Mucosa of descending colon (tissue), 3 donors: ENCODE measurements around the gene RPLP2. TPM values are rescaled to one million over a fixed set of nuclear protein-coding genes. Genes with fewer than 3 reads are reported as not detected.

Experiments used
- ATAC-seq: fragments of 200-7000 bp; cut with Tn5 transposase; one replicate; pipeline ENCODE4 v1.9.1; 2020; ENCODE audit warnings: mild to moderate bottlenecking, moderate library complexity
- DNase-seq, 3 donors: peaks; one replicate each; pipeline ENCODE4 v3.0.0-alpha.2; 2020
- H3K36me3 ChIP-seq: fragments of 200-600 bp; one replicate; pipeline ENCODE4 v1.8.0; 2021; ENCODE audit warnings: low read depth, mild to moderate bottlenecking
- H3K4me1 ChIP-seq: fragments of 200-600 bp; one replicate; pipeline ENCODE4 v1.8.0; 2021; ENCODE audit warnings: low read depth, mild to moderate bottlenecking
- H3K4me3 ChIP-seq: fragments of 200-600 bp; one replicate; pipeline ENCODE4 v1.8.0; 2021; ENCODE audit warnings: mild to moderate bottlenecking
- H3K9me3 ChIP-seq: fragments of 200-600 bp; one replicate; pipeline ENCODE4 v1.8.0; 2021; ENCODE audit warnings: mild to moderate bottlenecking
- CTCF ChIP-seq: fragments of 200-600 bp; IDR thresholded peaks from one replicate; pipeline ENCODE4 v1.8.0; 2022; ENCODE audit warnings: antibody characterized with exemption, mild to moderate bottlenecking
- intact Hi-C, 2 donors: fragments of 100-400 bp; cut with DNase I in 1 of 2; cut with micrococcal nuclease in 1 of 2; formaldehyde crosslinking; loops; one replicate each; pipeline versions ENCODE4 v1.11.0 to v1.11.1; 2022; cut with DNase I, micrococcal nuclease
- total RNA-seq, 3 donors: library from RNA; stranded (reverse); fragmentation: NEBNext Ultra II Directional in 2 of 3; extraction: Animal tissue kit (Norgen Biotek cat#: 25700) in 2 of 3; gene quantifications; one replicate each; pipeline versions ENCODE4 v1.2.1 to v1.2.4, GENCODE V29; 2021 to 2023
- donor health status: DM: no; HTN: no; CAD: no; lungs with moderate emphysema.
- donor health status: DM: no; HTN: no; CAD: no.
- donor health status: DM: no; HTN: yes; CAD: no.

The RPLP2 gene
- total RNA-seq, 3 donors from 2014 or later = 1,532 to 1,798 (median 1,652) TPM

- DNase-seq (no peak), ATAC-seq (no peak)
- peaks cover 7% of the 10 kb centered on the region for H3K4me1 ChIP-seq
- H3K4me3 ChIP-seq = no peak overlapping the region
- intact Hi-C loops = no loop called here
- no peaks in the 10 kb centered on the region for H3K36me3 ChIP-seq
- TF ChIP-seq CTCF = no peak
- no peaks in the 10 kb centered on the region for H3K9me3 ChIP-seq
Observed at GRCh38 chr11:861105-861479, 51.3 kb downstream of the RPLP2 start.

- peaks cover 7% of the 10 kb centered on the region for H3K4me1 ChIP-seq
- intact Hi-C loops = no loop called here
- TF ChIP-seq CTCF = no peak
- H3K4me3 ChIP-seq = no peak overlapping the region
- no peaks in the 10 kb centered on the region for H3K9me3 ChIP-seq
- H3K36me3 ChIP-seq = no peaks in the 10 kb centered on the region
- ATAC-seq (peak; percentile 28), DNase-seq (peak in 2 of 3 donors; percentile 64 to 70)
Observed at GRCh38 chr11:862081-862661, 52.4 kb downstream of the RPLP2 start.

Other genes starting within 250 kb of the RPLP2 start
- 10 to 100 TPM in 2 of 3 donors, 1 to 10 TPM in 1; 5.4 to 19.1 (median 10.7) TPM for gene LMNTD2, start 249.2 kb upstream of the RPLP2 start, total RNA-seq
- gene RASSF7, start 249.0 kb upstream of the RPLP2 start, total RNA-seq = 100 to 1,000 TPM in 1 of 3 donors, 10 to 100 TPM in 2; 45.7 to 108 (median 83.7) TPM
- gene PHRF1, start 233.5 kb upstream of the RPLP2 start, total RNA-seq = 10 to 100 TPM; 35.0 to 40.2 (median 35.0) TPM
- 10 to 100 TPM; 26.9 to 36.1 (median 27.8) TPM for gene IRF7, start 194.0 kb upstream of the RPLP2 start, total RNA-seq
- 100 to 1,000 TPM; 195 to 549 (median 316) TPM for gene CDHR5, start 185.0 kb upstream of the RPLP2 start, total RNA-seq
- gene SCT, start 182.8 kb upstream of the RPLP2 start, total RNA-seq = 1 to 10 TPM in 2 of 3 donors, not detected in 1; 1.0 TPM
- gene DRD4, start 172.7 kb upstream of the RPLP2 start, total RNA-seq = 1 to 10 TPM; 1.2 to 2.4 (median 1.8) TPM
- gene DEAF1, start 114.7 kb upstream of the RPLP2 start, total RNA-seq = 10 to 100 TPM; 25.1 to 35.7 (median 25.9) TPM
- gene TMEM80, start 114.2 kb upstream of the RPLP2 start, total RNA-seq = 10 to 100 TPM; 31.6 to 43.1 (median 38.0) TPM
- 100 to 1,000 TPM; 176 to 335 (median 253) TPM for gene EPS8L2, start 103.7 kb upstream of the RPLP2 start, total RNA-seq
- 100 to 1,000 TPM; 101 to 158 (median 128) TPM for gene TALDO1, start 62.5 kb upstream of the RPLP2 start, total RNA-seq
- 10 to 100 TPM; 51.9 to 58.8 (median 57.4) TPM for gene GATD1, start 32.5 kb upstream of the RPLP2 start, total RNA-seq
- gene CEND1, start 19.9 kb upstream of the RPLP2 start, total RNA-seq = 1 to 10 TPM in 1 of 3 donors, under 1 TPM in 1, not detected in 1; 0.34 to 2.2 TPM
- gene SLC25A22, start 11.7 kb upstream of the RPLP2 start, total RNA-seq = 10 to 100 TPM; 11.6 to 18.6 (median 14.4) TPM
- 10 to 100 TPM; 20.2 to 26.3 (median 23.8) TPM for gene PIDD1, start 4.7 kb upstream of the RPLP2 start, total RNA-seq
- gene PNPLA2, start 8.9 kb downstream of the RPLP2 start, total RNA-seq = 100 to 1,000 TPM; 138 to 253 (median 167) TPM
- 100 to 1,000 TPM in 2 of 3 donors, 10 to 100 TPM in 1; 43.5 to 137 (median 129) TPM for gene CRACR2B, start 18.0 kb downstream of the RPLP2 start, total RNA-seq
- 100 to 1,000 TPM; 364 to 415 (median 378) TPM for gene CD151, start 23.0 kb downstream of the RPLP2 start, total RNA-seq
- gene POLR2L, start 32.6 kb downstream of the RPLP2 start, total RNA-seq = 10 to 100 TPM; 67.1 to 86.8 (median 82.1) TPM
- gene TSPAN4, start 32.9 kb downstream of the RPLP2 start, total RNA-seq = 10 to 100 TPM in 2 of 3 donors, 1 to 10 TPM in 1; 9.2 to 42.4 (median 24.7) TPM
- 10 to 100 TPM; 52.3 to 64.3 (median 55.3) TPM for gene CHID1, start 100.8 kb downstream of the RPLP2 start, total RNA-seq
- 100 to 1,000 TPM in 1 of 3 donors, 10 to 100 TPM in 2; 68.8 to 105 (median 99.5) TPM for gene AP2A2, start 115.9 kb downstream of the RPLP2 start, total RNA-seq
- gene MUC6, start 226.8 kb downstream of the RPLP2 start, total RNA-seq = not detected